Right atrium auricular region (tissue), 2 donors: ENCODE results near the gene C19orf18. TPM values are rescaled to one million over a fixed set of nuclear protein-coding genes. Genes with fewer than 3 reads are reported as not detected.

Experiments used
- DNase-seq: peaks from one replicate; pipeline ENCODE4 v3.0.0-alpha.2; 2019; ENCODE audit warnings: low spot score
- H3K27ac ChIP-seq, 2 donors: fragments of 200-600 bp; sonication (generic); 1 replicate in 1 of 2; 2 replicates in 1 of 2; pipeline ENCODE4 v1.5.1; 2016 to 2019
- H3K27me3 ChIP-seq, 2 donors: fragments of 200-600 bp; sonication (generic); one replicate each; pipeline versions ENCODE4 v1.5.1 to v1.6.0; 2017 to 2019
- H3K36me3 ChIP-seq: fragments of 200-600 bp; sonication (generic); one replicate; pipeline ENCODE4 v1.5.1; 2016
- H3K4me1 ChIP-seq, 2 donors: fragments of 200-600 bp; sonication (generic); one replicate each; pipeline versions ENCODE4 v1.5.1 to v1.6.0; 2017 to 2019
- H3K4me3 ChIP-seq, 2 donors: fragments of 200-600 bp; sonication (generic); 1 replicate in 1 of 2; 2 replicates in 1 of 2; pipeline ENCODE4 v1.5.1; 2017 to 2019; ENCODE audit warnings: mild to moderate bottlenecking in 1 of 2, moderate library complexity in 1 of 2
- H3K9me3 ChIP-seq, 2 donors: fragments of 200-600 bp; sonication (generic); one replicate each; pipeline ENCODE4 v1.5.1; 2019
- CTCF ChIP-seq, 2 donors: fragments of 200-600 bp; sonication (generic); IDR thresholded peaks; one replicate each; pipeline ENCODE4 v1.5.1; 2019; ENCODE audit warnings: antibody characterized with exemption in 2 of 2
- total RNA-seq, 2 donors: library from RNA; depleted of rRNA; stranded (reverse); fragments of >200 nt; gene quantifications; one replicate each; pipeline ENCODE4 v1.1.0, GENCODE V29; 2016

C19orf18 gene
- total RNA-seq, result 1 to 10 TPM in 1 of 2 donors, not detected in 1; 1.7 TPM

- no peaks in the 10 kb centered on the region for H3K4me1 ChIP-seq
- H3K36me3 ChIP-seq, result peaks cover 45% of the 10 kb centered on the region
- H3K9me3 ChIP-seq, result peaks cover 57 to 100% of the 10 kb centered on the region in 2 donors
- no peak for DNase-seq
- H3K4me3 ChIP-seq, result no peak within 1 kb of the TSS
- H3K27me3 ChIP-seq, result no peaks in the 10 kb centered on the region
- H3K27ac ChIP-seq, result no peak within 1 kb of the TSS
- TF ChIP-seq CTCF (IDR thresholded peaks at IDR 0.05), result no peak
Measured at GRCh38 chr19:57974434-57974833, at the start of gene C19orf18. Gene C19orf18, minus strand, starts transcription at chr19:57974534. Its CDS starts 102 bp downstream, at chr19:57974432.

- no peak for DNase-seq
- no peaks in the 10 kb centered on the region for H3K9me3 ChIP-seq
- H3K36me3 ChIP-seq, result no peaks in the 10 kb centered on the region
- TF ChIP-seq CTCF (IDR thresholded peaks at IDR 0.05), result peak in 1 of 2 donors; percentile 7
- no peak overlapping the region for H3K4me3 ChIP-seq
- H3K4me1 ChIP-seq, result no peaks in the 10 kb centered on the region
- H3K27ac ChIP-seq, result no peak overlapping the region
- H3K27me3 ChIP-seq, result no peaks in the 10 kb centered on the region
Measured at GRCh38 chr19:58022283-58022660, 47.9 kb upstream of the C19orf18 start.

- H3K27ac ChIP-seq, result no peak overlapping the region
- no peaks in the 10 kb centered on the region for H3K9me3 ChIP-seq
- no peaks in the 10 kb centered on the region for H3K36me3 ChIP-seq
- H3K4me1 ChIP-seq, result no peaks in the 10 kb centered on the region
- TF ChIP-seq CTCF (IDR thresholded peaks at IDR 0.05), result peak; percentile 61 to 76
- no peaks in the 10 kb centered on the region for H3K27me3 ChIP-seq
- peak; percentile 68 for DNase-seq
- no peak overlapping the region for H3K4me3 ChIP-seq
Measured at GRCh38 chr19:58021541-58022282, 47.4 kb upstream of the C19orf18 start.

- DNase-seq, result no peak
- Histone ChIP-seq H3K27ac (no peak overlapping the region), H3K9me3 (no peaks in the 10 kb centered on the region), H3K4me3 (no peak overlapping the region), H3K27me3 (no peaks in the 10 kb centered on the region), H3K4me1 (no peaks in the 10 kb centered on the region), H3K36me3 (no peaks in the 10 kb centered on the region)
- TF ChIP-seq CTCF (IDR thresholded peaks at IDR 0.05), result no peak
Measured at GRCh38 chr19:58020129-58020528, 45.8 kb upstream of the C19orf18 start.

- no peak for DNase-seq
- Histone ChIP-seq H3K27ac (no peak overlapping the region), H3K36me3 (no peaks in the 10 kb centered on the region), H3K9me3 (no peaks in the 10 kb centered on the region), H3K27me3 (no peaks in the 10 kb centered on the region), H3K4me3 (no peak overlapping the region), H3K4me1 (peaks cover 0 to 10% of the 10 kb centered on the region in 2 donors)
- no peak for TF ChIP-seq CTCF (IDR thresholded peaks at IDR 0.05)
Measured at GRCh38 chr19:58014141-58014540, 39.8 kb upstream of the C19orf18 start.

- H3K4me1 ChIP-seq, result peaks cover 0 to 14% of the 10 kb centered on the region in 2 donors
- peaks cover 0 to 15% of the 10 kb centered on the region in 2 donors for H3K9me3 ChIP-seq
- no peak for DNase-seq
- no peak overlapping the region for H3K4me3 ChIP-seq
- H3K27ac ChIP-seq, result no peak overlapping the region
- peaks cover 18% of the 10 kb centered on the region for H3K36me3 ChIP-seq
- TF ChIP-seq CTCF (IDR thresholded peaks at IDR 0.05), result no peak
- H3K27me3 ChIP-seq, result no peaks in the 10 kb centered on the region
Measured at GRCh38 chr19:58010507-58010906, 36.2 kb upstream of the C19orf18 start.
